Hematopoietic multipotent progenitor cell treated with erythropoietin and hydrocortisone succinate and interleukin-3 and kit ligand, for 8 days (in vitro differentiated cells): ENCODE results near the gene GADD45GIP1.
"Not testable (repeated sequence)": the region's sequence is repeated elsewhere in the genome, so short reads cannot be mapped to it uniquely, and the experiment has no call there.

ENCODE experiments used
- DNase-seq: peaks from one replicate; pipeline ENCODE4 v3.0.0-alpha.2; 2015

GADD45GIP1 gene

GRCh38 chr19:12987190-12987589 is 30.2 kb upstream of the GADD45GIP1 start:
- no peak for DNase-seq

- no peak for DNase-seq
Measured at GRCh38 chr19:12986726-12987125, 29.7 kb upstream of the GADD45GIP1 start.

GRCh38 chr19:12985049-12985776 is 28.2 kb upstream of the GADD45GIP1 start:
- DNase-seq: no peak

GRCh38 chr19:12984683-12985048 is 27.6 kb upstream of the GADD45GIP1 start:
- DNase-seq: no peak

- DNase-seq: peak; percentile 53
Measured at GRCh38 chr19:12984143-12984627, 27.2 kb upstream of the GADD45GIP1 start.

- DNase-seq: peak; percentile 76
Measured at GRCh38 chr19:12983542-12984142, 26.6 kb upstream of the GADD45GIP1 start.

- no peak for DNase-seq
Measured at GRCh38 chr19:12983091-12983490, 26.1 kb upstream of the GADD45GIP1 start.

GRCh38 chr19:12982648-12983047 is 25.6 kb upstream of the GADD45GIP1 start:
- no peak for DNase-seq

GRCh38 chr19:12979974-12980373 is 23.0 kb upstream of the GADD45GIP1 start:
- DNase-seq: no peak

- DNase-seq: not testable (repeated sequence)
Measured at GRCh38 chr19:12976109-12976508, 19.1 kb upstream of the GADD45GIP1 start.

- DNase-seq: no peak
Measured at GRCh38 chr19:12975221-12975741, 18.3 kb upstream of the GADD45GIP1 start.

GRCh38 chr19:12974301-12975220 is 17.5 kb upstream of the GADD45GIP1 start:
- peak; percentile 76 for DNase-seq

GRCh38 chr19:12973236-12973635 is 16.2 kb upstream of the GADD45GIP1 start:
- DNase-seq: no peak

- no peak for DNase-seq
Measured at GRCh38 chr19:12970070-12970820, 13.2 kb upstream of the GADD45GIP1 start.

- DNase-seq: peak; percentile 51
Measured at GRCh38 chr19:12969292-12969988, 12.4 kb upstream of the GADD45GIP1 start, which contains the start of gene DAND5. DAND5 (plus strand) TSS chr19:12969576; CDS start chr19:12969661, 85 bp downstream.

- no peak for DNase-seq
Measured at GRCh38 chr19:12967907-12968306, 10.9 kb upstream of the GADD45GIP1 start.

GRCh38 chr19:12965812-12966135 is 8.8 kb upstream of the GADD45GIP1 start:
- no peak for DNase-seq

- DNase-seq: peak; percentile 91
Measured at GRCh38 chr19:12965017-12965811, 8.2 kb upstream of the GADD45GIP1 start.

- DNase-seq: no peak
Measured at GRCh38 chr19:12959481-12959880, 2.5 kb upstream of the GADD45GIP1 start.

- DNase-seq: not testable (repeated sequence)
Measured at GRCh38 chr19:12957389-12957952, 448 bp upstream of the GADD45GIP1 start.

GRCh38 chr19:12955996-12956395 is 1.0 kb downstream of the GADD45GIP1 start:
- DNase-seq: peak; percentile 54
